ENCODE measurements around the gene SLC30A5. TPM values are rescaled to one million over a fixed set of nuclear protein-coding genes. Genes with fewer than 3 reads are reported as not detected.

Gene SLC30A5
- total RNA-seq, 1 donor from 2014 or later = 17.9 TPM

DNA sequence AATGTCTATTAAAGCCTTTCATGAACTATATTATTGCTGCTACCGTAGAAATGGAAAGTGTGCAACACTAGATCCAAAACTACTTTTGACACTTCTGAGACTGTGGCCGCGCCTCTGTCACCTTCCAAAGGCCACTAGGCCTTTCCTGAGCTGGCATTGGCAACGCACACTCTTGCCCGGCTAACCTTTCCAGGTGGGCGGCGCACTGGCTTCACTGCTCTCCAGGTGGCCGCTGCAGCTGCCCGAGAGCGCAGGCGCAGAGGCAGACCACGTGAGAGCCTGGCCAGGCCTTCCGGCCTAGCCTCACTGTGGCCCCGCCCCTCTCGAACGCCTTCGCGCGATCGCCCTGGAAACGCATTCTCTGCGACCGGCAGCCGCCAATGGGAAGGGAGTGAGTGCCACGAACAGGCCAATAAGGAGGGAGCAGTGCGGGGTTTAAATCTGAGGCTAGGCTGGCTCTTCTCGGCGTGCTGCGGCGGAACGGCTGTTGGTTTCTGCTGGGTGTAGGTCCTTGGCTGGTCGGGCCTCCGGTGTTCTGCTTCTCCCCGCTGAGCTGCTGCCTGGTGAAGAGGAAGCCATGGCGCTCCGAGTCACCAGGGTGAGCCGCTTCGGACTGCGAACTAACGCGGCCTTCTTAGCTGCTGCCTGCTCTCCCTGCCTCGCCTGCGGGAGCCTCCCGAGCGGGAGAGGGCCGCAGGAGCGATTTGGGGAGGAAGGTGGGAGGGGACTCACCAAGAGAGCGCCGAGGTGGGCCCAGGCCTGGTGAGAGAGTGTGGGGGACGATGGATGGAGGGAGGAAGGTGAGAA lies 73.1 kb downstream of the SLC30A5 start, which contains the start of gene CCNB1:
TSS of gene CCNB1 (plus strand) at position 465 of the 807 bp plus-strand sequence. CDS start at position 578, 113 bp downstream.
- Mint-ChIP-seq H3K27me3 (ENCODE audit: unreplicated experiment) (no peaks in the 10 kb centered on the region), H3K36me3 (ENCODE audit: unreplicated experiment) (no peaks in the 10 kb centered on the region), H3K27ac (ENCODE audit: unreplicated experiment) (peak within 1 kb of the TSS; percentile 72), H3K4me1 (ENCODE audit: low read depth, unreplicated experiment) (peaks cover 1% of the 10 kb centered on the region), H3K4me3 (ENCODE audit: unreplicated experiment) (peak within 1 kb of the TSS; percentile 95), H3K9me3 (ENCODE audit: unreplicated experiment) (peaks cover 2% of the 10 kb centered on the region)
- peak; percentile 99 for DNase-seq
- TF ChIP-seq, protein P1, sequence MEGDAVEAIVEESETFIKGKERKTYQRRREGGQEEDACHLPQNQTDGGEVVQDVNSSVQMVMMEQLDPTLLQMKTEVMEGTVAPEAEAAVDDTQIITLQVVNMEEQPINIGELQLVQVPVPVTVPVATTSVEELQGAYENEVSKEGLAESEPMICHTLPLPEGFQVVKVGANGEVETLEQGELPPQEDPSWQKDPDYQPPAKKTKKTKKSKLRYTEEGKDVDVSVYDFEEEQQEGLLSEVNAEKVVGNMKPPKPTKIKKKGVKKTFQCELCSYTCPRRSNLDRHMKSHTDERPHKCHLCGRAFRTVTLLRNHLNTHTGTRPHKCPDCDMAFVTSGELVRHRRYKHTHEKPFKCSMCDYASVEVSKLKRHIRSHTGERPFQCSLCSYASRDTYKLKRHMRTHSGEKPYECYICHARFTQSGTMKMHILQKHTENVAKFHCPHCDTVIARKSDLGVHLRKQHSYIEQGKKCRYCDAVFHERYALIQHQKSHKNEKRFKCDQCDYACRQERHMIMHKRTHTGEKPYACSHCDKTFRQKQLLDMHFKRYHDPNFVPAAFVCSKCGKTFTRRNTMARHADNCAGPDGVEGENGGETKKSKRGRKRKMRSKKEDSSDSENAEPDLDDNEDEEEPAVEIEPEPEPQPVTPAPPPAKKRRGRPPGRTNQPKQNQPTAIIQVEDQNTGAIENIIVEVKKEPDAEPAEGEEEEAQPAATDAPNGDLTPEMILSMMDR (IDR thresholded peaks at IDR 0.05; ENCODE audit: partially characterized antibody, unreplicated experiment) = no peak

DNA sequence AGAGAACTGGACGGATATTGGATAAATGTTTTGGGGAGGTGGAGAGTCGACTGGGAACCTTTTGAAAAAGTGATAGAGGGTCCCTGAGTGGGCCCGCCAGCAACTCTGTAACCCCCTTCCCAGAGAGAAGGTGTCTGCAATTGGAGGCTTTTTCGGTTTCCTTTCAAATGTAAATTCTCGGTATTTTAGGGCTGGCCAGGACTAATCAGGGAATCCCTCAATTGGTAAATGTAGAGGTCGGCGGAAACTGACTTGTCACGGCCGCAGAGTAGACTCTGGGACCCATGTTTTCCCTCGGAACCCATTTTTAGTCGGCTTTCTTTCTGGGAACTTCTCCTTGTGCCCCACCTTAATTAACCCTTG lies 73.7 kb downstream of the SLC30A5 start:
- no peak for DNase-seq
- H3K27me3 Mint-ChIP-seq (ENCODE audit: unreplicated experiment) = no peaks in the 10 kb centered on the region
- H3K9me3 Mint-ChIP-seq (ENCODE audit: unreplicated experiment) = peaks cover 2% of the 10 kb centered on the region
- H3K4me3 Mint-ChIP-seq (ENCODE audit: unreplicated experiment) = peak overlapping the region; percentile 95
- peak overlapping the region; percentile 72 for H3K27ac Mint-ChIP-seq (ENCODE audit: unreplicated experiment)
- no peaks in the 10 kb centered on the region for H3K36me3 Mint-ChIP-seq (ENCODE audit: unreplicated experiment)
- H3K4me1 Mint-ChIP-seq (ENCODE audit: low read depth, unreplicated experiment) = peaks cover 1% of the 10 kb centered on the region
- TF ChIP-seq, protein P1 (IDR thresholded peaks at IDR 0.05; ENCODE audit: partially characterized antibody, unreplicated experiment) = no peak

DNA sequence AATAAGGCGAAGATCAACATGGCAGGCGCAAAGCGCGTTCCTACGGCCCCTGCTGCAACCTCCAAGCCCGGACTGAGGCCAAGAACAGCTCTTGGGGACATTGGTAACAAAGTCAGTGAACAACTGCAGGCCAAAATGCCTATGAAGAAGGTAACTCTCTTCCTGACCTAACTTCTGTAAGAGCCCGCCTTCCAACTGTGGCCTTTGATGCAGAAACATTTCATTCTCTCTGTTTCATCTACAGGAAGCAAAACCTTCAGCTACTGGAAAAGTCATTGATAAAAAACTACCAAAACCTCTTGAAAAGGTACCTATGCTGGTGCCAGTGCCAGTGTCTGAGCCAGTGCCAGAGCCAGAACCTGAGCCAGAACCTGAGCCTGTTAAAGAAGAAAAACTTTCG lies 74.1 kb downstream of the SLC30A5 start:
- TF ChIP-seq, protein P1 (IDR thresholded peaks at IDR 0.05; ENCODE audit: partially characterized antibody, unreplicated experiment) = no peak
- no peak for DNase-seq
- H3K27me3 Mint-ChIP-seq (ENCODE audit: unreplicated experiment) = no peaks in the 10 kb centered on the region
- H3K36me3 Mint-ChIP-seq (ENCODE audit: unreplicated experiment) = no peaks in the 10 kb centered on the region
- H3K27ac Mint-ChIP-seq (ENCODE audit: unreplicated experiment) = no peak overlapping the region
- H3K4me1 Mint-ChIP-seq (ENCODE audit: low read depth, unreplicated experiment) = peaks cover 1% of the 10 kb centered on the region
- peak overlapping the region; percentile 95 for H3K4me3 Mint-ChIP-seq (ENCODE audit: unreplicated experiment)
- peaks cover 2% of the 10 kb centered on the region for H3K9me3 Mint-ChIP-seq (ENCODE audit: unreplicated experiment)

DNA sequence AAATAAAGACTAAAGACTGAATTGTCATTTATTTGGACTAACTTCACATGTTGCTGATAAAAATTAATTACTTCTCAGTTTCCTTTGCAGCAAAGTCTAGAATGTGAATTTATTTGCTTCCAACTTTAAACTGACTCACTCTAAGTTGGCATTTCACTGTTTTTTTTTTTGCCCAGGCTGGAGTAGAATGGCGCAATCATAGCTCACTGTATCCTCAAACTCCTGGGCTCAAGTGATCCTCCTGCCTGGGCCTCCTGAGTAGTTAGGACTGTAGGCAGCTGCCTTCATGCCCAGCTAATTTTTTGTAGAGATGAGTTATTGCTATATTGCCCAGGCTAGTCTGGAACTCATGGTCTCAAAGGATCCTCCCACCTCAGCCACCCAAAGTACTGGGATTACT lies 76.7 kb downstream of the SLC30A5 start:
- Mint-ChIP-seq H3K4me3 (ENCODE audit: unreplicated experiment) (no peak overlapping the region), H3K27me3 (ENCODE audit: unreplicated experiment) (no peaks in the 10 kb centered on the region), H3K27ac (ENCODE audit: unreplicated experiment) (no peak overlapping the region), H3K36me3 (ENCODE audit: unreplicated experiment) (no peaks in the 10 kb centered on the region), H3K9me3 (ENCODE audit: unreplicated experiment) (peaks cover 2% of the 10 kb centered on the region), H3K4me1 (ENCODE audit: low read depth, unreplicated experiment) (peaks cover 1% of the 10 kb centered on the region)
- no peak for DNase-seq
- TF ChIP-seq, protein P1 (IDR thresholded peaks at IDR 0.05; ENCODE audit: partially characterized antibody, unreplicated experiment) = no peak

DNA sequence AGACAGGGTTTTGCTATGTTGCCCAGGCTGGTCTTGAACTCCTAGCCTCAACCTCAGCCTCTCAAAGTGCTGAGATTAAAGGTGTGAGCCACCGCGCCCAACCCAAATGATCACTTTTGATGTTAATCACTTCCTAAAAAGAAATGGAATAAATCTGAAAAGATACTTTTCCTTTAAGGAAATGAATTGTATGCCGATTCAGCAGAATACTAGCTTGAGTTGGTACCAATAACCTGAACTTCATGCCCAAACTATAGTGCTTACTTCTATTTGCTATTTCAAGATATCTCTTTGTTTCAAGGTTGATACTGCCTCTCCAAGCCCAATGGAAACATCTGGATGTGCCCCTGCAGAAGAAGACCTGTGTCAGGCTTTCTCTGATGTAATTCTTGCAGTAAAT lies 77.2 kb downstream of the SLC30A5 start:
- Mint-ChIP-seq H3K4me1 (ENCODE audit: low read depth, unreplicated experiment) (peaks cover 1% of the 10 kb centered on the region), H3K9me3 (ENCODE audit: unreplicated experiment) (peaks cover 2% of the 10 kb centered on the region), H3K27me3 (ENCODE audit: unreplicated experiment) (no peaks in the 10 kb centered on the region), H3K4me3 (ENCODE audit: unreplicated experiment) (no peak overlapping the region), H3K36me3 (ENCODE audit: unreplicated experiment) (no peaks in the 10 kb centered on the region), H3K27ac (ENCODE audit: unreplicated experiment) (no peak overlapping the region)
- no peak for DNase-seq
- TF ChIP-seq, protein P1 (IDR thresholded peaks at IDR 0.05; ENCODE audit: partially characterized antibody, unreplicated experiment) = no peak

Measured in glutamatergic neuron (in vitro differentiated cells).